Coronary artery (tissue), 2 donors: ENCODE measurements around the gene DSG1.

Source experiments
- DNase-seq: peaks from one replicate; pipeline ENCODE4 v3.0.0-alpha.2; 2017; ENCODE audit warnings: low spot score
- H3K27ac ChIP-seq, 2 donors: fragments of 200-600 bp; sonication (generic); one replicate each; pipeline ENCODE4 v1.5.1; 2016 to 2019
- H3K4me3 ChIP-seq: fragments of 200-600 bp; sonication (generic); 2 replicates; pipeline ENCODE4 v1.5.1; 2016; ENCODE audit warnings: mild to moderate bottlenecking, moderate library complexity
- TF ChIP-seq, protein P1 (sequence below): fragments of 200-600 bp; sonication (generic); IDR thresholded peaks from one replicate; pipeline ENCODE4 v1.5.1; 2019; ENCODE audit warnings: antibody characterized with exemption

DSG1 gene

DNA sequence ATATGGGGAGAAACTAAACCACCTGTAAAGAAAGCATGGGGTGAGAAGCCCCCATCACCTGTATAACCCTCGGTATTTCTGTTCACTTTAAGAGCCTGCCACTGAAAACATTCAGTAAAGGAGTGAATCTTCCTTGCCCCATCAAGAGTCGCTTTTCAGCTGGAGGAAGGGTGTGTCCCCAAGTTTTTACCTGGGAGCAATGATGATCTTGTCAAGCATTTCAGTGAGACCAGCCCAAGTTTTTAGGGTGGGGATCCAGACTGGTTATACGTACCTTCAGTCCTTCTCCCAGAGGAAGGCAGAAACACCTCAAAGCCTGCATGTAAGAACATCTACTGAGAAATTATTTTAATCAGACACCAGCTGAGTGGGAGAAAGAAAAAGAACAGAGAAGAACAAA lies at the start of gene DSG1:
Gene DSG1, plus strand, starts transcription at position 301 of the 400 bp plus-strand sequence. CDS start 141 bp downstream, outside the sequence.
- no peak for DNase-seq
- TF ChIP-seq, protein P1, sequence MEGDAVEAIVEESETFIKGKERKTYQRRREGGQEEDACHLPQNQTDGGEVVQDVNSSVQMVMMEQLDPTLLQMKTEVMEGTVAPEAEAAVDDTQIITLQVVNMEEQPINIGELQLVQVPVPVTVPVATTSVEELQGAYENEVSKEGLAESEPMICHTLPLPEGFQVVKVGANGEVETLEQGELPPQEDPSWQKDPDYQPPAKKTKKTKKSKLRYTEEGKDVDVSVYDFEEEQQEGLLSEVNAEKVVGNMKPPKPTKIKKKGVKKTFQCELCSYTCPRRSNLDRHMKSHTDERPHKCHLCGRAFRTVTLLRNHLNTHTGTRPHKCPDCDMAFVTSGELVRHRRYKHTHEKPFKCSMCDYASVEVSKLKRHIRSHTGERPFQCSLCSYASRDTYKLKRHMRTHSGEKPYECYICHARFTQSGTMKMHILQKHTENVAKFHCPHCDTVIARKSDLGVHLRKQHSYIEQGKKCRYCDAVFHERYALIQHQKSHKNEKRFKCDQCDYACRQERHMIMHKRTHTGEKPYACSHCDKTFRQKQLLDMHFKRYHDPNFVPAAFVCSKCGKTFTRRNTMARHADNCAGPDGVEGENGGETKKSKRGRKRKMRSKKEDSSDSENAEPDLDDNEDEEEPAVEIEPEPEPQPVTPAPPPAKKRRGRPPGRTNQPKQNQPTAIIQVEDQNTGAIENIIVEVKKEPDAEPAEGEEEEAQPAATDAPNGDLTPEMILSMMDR: no peak
- no peak within 1 kb of the TSS for H3K4me3 ChIP-seq
- H3K27ac ChIP-seq: no peak within 1 kb of the TSS

DNA sequence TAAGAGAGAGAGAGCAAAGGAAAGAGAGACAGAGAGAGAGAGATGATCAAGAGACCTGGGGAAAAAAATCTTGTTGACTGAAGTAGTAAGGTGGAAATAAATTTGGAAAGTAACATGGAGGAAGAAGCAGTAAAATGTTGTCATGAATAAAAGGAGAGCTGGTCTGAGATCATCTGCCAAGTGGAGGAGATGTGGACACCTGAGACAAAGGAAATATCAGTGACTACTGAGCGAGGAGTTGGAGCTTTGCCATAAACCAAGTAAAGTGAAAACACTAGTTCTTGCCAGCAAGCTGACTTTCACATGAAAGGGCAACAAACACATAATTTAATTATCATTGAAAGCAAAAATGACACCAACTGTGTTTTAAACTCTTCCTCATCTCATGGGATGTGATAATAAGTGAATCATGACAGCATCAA lies 49.0 kb upstream of the DSG1 start:
- H3K4me3 ChIP-seq: no peak overlapping the region
- H3K27ac ChIP-seq: no peak overlapping the region
- TF ChIP-seq, protein P1: no peak
- no peak for DNase-seq

DNA sequence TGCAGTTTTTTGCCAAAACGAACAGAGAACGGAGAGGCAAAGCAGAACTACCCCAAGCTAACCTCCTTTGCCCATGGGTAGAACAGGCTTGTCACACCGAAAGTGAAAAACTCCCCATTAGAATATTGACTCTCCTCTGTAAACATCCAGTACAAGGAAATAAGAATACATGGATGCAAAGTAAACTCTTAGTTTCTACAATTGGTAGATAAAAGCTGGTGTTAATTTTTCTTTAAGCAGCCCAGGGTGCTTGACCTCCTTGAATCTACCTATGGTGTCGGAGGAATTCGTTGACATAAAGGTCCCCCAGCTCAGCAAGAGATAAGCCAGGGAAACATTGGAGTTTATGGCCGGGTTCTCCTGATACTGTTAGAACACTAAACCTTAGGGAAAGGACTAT lies 48.4 kb upstream of the DSG1 start:
- Histone ChIP-seq H3K27ac (no peak overlapping the region), H3K4me3 (no peak overlapping the region)
- TF ChIP-seq, protein P1: no peak
- DNase-seq: no peak

DNA sequence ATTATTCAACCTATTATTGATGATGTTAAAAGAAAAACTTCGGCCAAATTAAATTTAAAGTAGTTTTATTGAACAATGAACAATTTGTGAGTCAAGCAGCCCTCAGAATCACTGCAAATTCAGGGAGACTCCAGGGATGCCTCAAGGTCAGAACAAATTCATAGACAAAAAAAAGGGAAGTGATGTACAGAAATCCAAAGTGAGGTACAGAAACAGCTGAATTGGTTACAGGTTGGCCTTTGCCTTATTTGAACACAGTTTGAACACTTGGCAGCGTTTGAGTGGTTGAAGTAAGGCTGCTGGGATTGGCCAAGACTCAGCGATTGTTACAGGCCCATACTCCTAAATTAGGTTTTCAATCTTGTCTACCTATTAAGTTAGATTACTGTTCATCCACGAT lies 47.4 kb upstream of the DSG1 start:
- TF ChIP-seq, protein P1: no peak
- DNase-seq: no peak
- no peak overlapping the region for H3K27ac ChIP-seq
- H3K4me3 ChIP-seq: no peak overlapping the region

DNA sequence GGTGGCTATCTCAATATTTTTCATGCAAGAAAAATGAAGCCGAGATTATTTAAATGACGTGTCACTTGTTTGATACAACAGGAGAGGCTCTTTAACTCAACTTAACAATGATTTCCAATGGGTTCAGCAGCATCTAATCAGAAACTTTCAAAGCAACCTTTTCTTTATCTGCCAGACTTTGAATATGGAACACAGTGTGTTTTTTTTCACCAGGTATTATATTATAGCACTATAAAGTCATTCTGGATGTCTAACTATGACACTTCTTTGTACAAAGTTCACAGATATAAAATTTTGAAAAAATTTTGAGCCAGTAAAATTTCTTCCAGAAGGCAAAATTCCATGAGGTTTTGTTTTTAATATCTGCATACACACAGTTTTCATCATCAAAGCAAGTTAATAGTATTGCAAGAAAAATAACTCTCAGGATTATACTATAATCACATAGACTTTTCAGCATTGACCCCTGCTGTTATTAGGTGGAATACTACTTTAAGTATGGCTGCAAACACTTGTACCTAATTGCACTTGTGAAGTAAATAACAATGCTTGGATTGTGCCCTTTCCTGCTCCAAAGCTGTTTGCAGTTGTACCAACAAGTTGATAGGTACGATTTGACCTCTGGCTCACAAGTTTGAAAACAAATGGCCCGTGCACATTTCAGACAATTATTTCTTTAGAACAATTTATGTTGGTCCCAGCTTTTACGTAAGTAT lies 44.0 kb upstream of the DSG1 start:
- TF ChIP-seq, protein P1: no peak
- no peak for DNase-seq

DNA sequence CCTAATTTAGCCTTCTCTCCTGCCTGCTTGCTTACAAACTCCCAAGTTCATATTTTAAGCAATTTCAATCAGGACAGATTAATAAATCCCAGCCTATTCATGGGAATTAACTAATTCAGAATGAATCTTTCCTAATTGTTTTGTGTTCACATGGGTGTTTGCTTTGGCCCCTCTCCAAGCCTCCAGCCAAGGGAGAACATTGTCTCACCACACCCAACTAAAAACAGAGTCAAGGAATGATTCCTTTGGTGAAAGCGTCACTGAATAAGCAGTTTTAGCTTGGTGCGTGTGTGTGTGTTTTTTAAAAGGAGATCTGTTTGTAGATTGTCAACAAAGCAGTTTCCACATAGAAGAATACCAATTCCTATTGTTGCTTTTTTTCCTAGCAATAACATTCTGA lies 43.0 kb upstream of the DSG1 start:
- TF ChIP-seq, protein P1: no peak
- DNase-seq: no peak
- no peak overlapping the region for H3K27ac ChIP-seq
- no peak overlapping the region for H3K4me3 ChIP-seq

More for the DNA sequence above, 44.0 kb upstream of the DSG1 start:
- H3K4me3 ChIP-seq: no peak overlapping the region
- no peak overlapping the region for H3K27ac ChIP-seq
